Measurements from ENCODE around the gene SEPTIN11.

DNA sequence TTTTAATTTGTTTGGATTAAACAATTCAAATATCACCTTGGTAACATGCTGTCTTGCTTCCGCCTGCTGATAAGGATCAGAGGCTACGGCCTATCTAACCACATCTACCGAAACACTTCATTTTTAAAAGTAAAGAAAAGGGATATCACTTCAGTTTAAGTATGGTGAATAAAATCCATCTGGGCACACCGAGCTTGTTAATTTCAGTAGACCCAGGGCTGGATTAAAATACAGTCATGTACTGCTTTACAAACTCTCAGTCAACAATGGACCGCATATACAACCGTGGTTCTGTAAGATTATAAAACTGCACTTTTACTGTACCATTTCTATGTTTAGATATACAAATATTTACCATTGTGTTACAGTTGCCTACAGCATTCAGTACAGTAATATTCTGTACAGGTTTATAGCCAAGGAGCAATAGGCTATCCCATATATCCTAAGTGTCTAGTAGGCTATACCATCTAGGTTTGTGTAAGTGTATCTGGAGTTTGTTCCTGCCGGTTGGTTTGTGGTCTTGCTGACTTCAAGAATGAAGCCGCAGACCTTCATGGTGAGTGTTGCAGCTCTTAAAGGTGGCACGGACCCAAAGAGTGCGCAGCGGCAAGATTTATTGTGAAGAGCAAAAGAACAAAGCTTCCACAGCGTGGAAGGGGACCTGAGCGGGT is 40.0 kb downstream of the SEPTIN11 start:
- TF ChIP-seq, protein P1, sequence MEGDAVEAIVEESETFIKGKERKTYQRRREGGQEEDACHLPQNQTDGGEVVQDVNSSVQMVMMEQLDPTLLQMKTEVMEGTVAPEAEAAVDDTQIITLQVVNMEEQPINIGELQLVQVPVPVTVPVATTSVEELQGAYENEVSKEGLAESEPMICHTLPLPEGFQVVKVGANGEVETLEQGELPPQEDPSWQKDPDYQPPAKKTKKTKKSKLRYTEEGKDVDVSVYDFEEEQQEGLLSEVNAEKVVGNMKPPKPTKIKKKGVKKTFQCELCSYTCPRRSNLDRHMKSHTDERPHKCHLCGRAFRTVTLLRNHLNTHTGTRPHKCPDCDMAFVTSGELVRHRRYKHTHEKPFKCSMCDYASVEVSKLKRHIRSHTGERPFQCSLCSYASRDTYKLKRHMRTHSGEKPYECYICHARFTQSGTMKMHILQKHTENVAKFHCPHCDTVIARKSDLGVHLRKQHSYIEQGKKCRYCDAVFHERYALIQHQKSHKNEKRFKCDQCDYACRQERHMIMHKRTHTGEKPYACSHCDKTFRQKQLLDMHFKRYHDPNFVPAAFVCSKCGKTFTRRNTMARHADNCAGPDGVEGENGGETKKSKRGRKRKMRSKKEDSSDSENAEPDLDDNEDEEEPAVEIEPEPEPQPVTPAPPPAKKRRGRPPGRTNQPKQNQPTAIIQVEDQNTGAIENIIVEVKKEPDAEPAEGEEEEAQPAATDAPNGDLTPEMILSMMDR (IDR thresholded peaks at IDR 0.05): no peak
- TF ChIP-seq POLR2A (IDR thresholded peaks at IDR 0.05; ENCODE audit: low read depth) (no peak), EP300 (IDR thresholded peaks at IDR 0.05) (no peak), POLR2AphosphoS5 (IDR thresholded peaks at IDR 0.05) (no peak)
